Mucosa of stomach (tissue), 1 donor: ENCODE data around the gene CDKAL1.

Source experiments
- H3K27me3 ChIP-seq: one replicate; pipeline ENCODE4 v1.7.0; 2013; ENCODE audit warnings: mild to moderate bottlenecking, low read length; ENCODE audit not compliant: control insufficient read depth, insufficient read depth
- H3K36me3 ChIP-seq: one replicate; pipeline ENCODE4 v1.7.0; 2013; ENCODE audit warnings: low read length; ENCODE audit not compliant: control insufficient read depth, insufficient read depth
- H3K4me1 ChIP-seq: one replicate; pipeline ENCODE4 v1.7.0; 2013; ENCODE audit warnings: mild to moderate bottlenecking, low read length; ENCODE audit not compliant: control insufficient read depth, insufficient read depth
- H3K4me3 ChIP-seq: one replicate; pipeline ENCODE4 v1.7.0; 2013; ENCODE audit warnings: low read length
- H3K9ac ChIP-seq: one replicate; pipeline ENCODE4 v1.7.0; 2013; ENCODE audit warnings: mild to moderate bottlenecking, low read length, moderate library complexity
- H3K9me3 ChIP-seq: one replicate; pipeline ENCODE4 v1.7.0; 2013; ENCODE audit warnings: mild to moderate bottlenecking, low read length, moderate library complexity; ENCODE audit not compliant: control insufficient read depth
- donor health status: Pancreatic carcinoma.

Gene CDKAL1

GRCh38 chr6:20998748-20999448 lies 464.6 kb downstream of the CDKAL1 start:
- Histone ChIP-seq H3K36me3 (no peaks in the 10 kb centered on the region), H3K4me3 (no peak overlapping the region)

GRCh38 chr6:21000331-21000801 lies 466.1 kb downstream of the CDKAL1 start:
- Histone ChIP-seq H3K27me3 (no peaks in the 10 kb centered on the region), H3K4me3 (no peak overlapping the region), H3K36me3 (no peaks in the 10 kb centered on the region), H3K9me3 (no peaks in the 10 kb centered on the region), H3K9ac (no peak overlapping the region), H3K4me1 (peaks cover 23% of the 10 kb centered on the region)

More at GRCh38 chr6:20998748-20999448, 464.6 kb downstream of the CDKAL1 start:
- peaks cover 20% of the 10 kb centered on the region for H3K4me1 ChIP-seq
- H3K9ac ChIP-seq, result no peak overlapping the region
- no peaks in the 10 kb centered on the region for H3K9me3 ChIP-seq
- H3K27me3 ChIP-seq, result no peaks in the 10 kb centered on the region

- peaks cover 15% of the 10 kb centered on the region for H3K4me1 ChIP-seq
- no peaks in the 10 kb centered on the region for H3K27me3 ChIP-seq
- no peaks in the 10 kb centered on the region for H3K9me3 ChIP-seq
- no peaks in the 10 kb centered on the region for H3K36me3 ChIP-seq
- no peak overlapping the region for H3K4me3 ChIP-seq
- H3K9ac ChIP-seq, result no peak overlapping the region
These were observed 467.5 kb downstream of the CDKAL1 start for GRCh38 chr6:21001736-21002135.

DNA sequence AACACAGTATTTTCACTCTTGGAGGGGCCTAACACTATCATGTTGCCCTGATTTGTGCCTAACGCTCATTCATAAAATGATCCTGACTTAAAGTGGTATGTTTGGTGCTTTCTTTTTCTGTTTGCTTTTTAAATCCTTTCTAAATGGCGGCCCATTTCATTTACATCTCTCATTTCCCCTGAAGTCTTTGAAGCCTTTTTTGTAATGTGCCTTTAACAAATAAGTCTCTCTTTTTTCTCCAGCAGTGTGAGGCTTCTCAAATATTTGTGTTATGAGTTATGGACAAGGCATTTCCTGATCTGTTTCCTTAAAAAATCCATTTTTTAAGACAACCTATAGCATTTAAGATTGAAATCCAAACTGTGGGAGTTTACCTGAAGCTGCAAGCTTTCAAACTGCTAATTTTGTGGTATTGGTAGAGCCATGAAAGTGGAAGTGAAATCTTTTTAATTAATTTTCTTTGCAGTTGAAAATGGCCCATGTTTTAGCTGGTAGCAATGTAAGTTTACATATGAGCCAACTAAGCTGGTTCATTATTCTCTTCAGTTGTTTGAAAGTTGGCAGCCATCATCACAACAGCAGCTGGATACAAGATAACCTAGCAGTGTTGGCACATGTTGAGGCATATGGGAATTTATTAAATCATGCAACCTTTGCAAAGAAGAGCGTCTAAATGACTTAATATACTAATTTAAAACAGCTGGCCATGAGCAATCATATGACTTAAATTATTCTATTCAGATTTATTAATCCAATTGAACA lies 469.7 kb downstream of the CDKAL1 start:
- H3K36me3 ChIP-seq, result no peaks in the 10 kb centered on the region
- H3K9me3 ChIP-seq, result no peaks in the 10 kb centered on the region
- H3K9ac ChIP-seq, result no peak overlapping the region
- H3K4me3 ChIP-seq, result no peak overlapping the region
- no peaks in the 10 kb centered on the region for H3K27me3 ChIP-seq
- peaks cover 7% of the 10 kb centered on the region for H3K4me1 ChIP-seq

- Histone ChIP-seq H3K9me3 (no peaks in the 10 kb centered on the region), H3K4me1 (peaks cover 7% of the 10 kb centered on the region), H3K36me3 (no peaks in the 10 kb centered on the region), H3K27me3 (no peaks in the 10 kb centered on the region), H3K9ac (no peak overlapping the region), H3K4me3 (no peak overlapping the region)
These were observed 471.7 kb downstream of the CDKAL1 start for GRCh38 chr6:21005816-21006570.

DNA sequence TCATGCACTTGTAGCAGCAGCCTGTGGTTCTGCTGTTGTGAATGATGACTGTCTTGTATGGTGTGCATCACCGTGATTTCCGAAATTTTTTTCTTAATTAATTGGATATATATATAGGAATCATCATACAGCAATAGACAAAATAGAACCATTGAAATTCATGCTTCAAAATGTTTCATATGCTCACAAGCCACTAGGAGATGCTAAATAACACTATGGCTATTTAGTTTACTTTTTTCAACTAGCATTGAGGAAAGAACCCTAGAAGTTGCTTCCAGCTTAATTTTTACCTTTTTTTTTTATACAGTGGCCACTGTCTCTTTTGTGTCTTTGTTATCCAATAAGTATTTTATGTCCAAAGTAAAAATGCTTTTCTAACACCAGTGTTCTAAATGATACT lies 485.4 kb downstream of the CDKAL1 start:
- H3K4me3 ChIP-seq, result no peak overlapping the region
- no peaks in the 10 kb centered on the region for H3K9me3 ChIP-seq
- H3K9ac ChIP-seq, result no peak overlapping the region
- no peaks in the 10 kb centered on the region for H3K36me3 ChIP-seq
- no peaks in the 10 kb centered on the region for H3K27me3 ChIP-seq
- H3K4me1 ChIP-seq, result peaks cover 10% of the 10 kb centered on the region

GRCh38 chr6:21022343-21023107 lies 488.3 kb downstream of the CDKAL1 start:
- Histone ChIP-seq H3K9ac (peak overlapping the region; percentile 12), H3K4me3 (no peak overlapping the region), H3K36me3 (no peaks in the 10 kb centered on the region)

DNA sequence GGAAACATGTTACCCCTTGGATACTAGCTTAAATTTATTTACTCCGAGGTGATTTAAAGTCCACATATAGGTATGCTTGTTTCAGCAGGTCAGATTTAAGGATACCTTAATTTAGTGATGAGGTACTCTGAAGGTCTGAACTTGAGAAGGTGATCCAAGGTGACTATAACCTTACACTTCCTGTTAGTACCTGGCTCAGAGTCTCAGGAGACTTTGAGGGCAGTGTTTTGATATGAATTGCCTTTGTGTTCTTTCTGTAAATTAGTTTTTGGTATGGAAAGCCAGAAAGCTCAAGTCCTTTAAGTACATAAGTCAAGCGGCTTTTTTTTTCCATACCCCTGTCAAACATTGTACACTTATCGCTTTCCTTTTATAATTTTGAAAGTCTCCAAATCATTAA lies 489.0 kb downstream of the CDKAL1 start:
- H3K4me3 ChIP-seq, result no peak overlapping the region
- peak overlapping the region; percentile 12 for H3K9ac ChIP-seq
- H3K4me1 ChIP-seq, result peaks cover 25% of the 10 kb centered on the region
- H3K9me3 ChIP-seq, result no peaks in the 10 kb centered on the region
- H3K27me3 ChIP-seq, result no peaks in the 10 kb centered on the region
- no peaks in the 10 kb centered on the region for H3K36me3 ChIP-seq

More at GRCh38 chr6:21022343-21023107, 488.3 kb downstream of the CDKAL1 start:
- H3K27me3 ChIP-seq, result no peaks in the 10 kb centered on the region
- peaks cover 25% of the 10 kb centered on the region for H3K4me1 ChIP-seq
- H3K9me3 ChIP-seq, result no peaks in the 10 kb centered on the region

GRCh38 chr6:21024616-21025015 lies 490.4 kb downstream of the CDKAL1 start:
- Histone ChIP-seq H3K4me1 (peaks cover 25% of the 10 kb centered on the region), H3K36me3 (no peaks in the 10 kb centered on the region), H3K9me3 (no peaks in the 10 kb centered on the region)

DNA sequence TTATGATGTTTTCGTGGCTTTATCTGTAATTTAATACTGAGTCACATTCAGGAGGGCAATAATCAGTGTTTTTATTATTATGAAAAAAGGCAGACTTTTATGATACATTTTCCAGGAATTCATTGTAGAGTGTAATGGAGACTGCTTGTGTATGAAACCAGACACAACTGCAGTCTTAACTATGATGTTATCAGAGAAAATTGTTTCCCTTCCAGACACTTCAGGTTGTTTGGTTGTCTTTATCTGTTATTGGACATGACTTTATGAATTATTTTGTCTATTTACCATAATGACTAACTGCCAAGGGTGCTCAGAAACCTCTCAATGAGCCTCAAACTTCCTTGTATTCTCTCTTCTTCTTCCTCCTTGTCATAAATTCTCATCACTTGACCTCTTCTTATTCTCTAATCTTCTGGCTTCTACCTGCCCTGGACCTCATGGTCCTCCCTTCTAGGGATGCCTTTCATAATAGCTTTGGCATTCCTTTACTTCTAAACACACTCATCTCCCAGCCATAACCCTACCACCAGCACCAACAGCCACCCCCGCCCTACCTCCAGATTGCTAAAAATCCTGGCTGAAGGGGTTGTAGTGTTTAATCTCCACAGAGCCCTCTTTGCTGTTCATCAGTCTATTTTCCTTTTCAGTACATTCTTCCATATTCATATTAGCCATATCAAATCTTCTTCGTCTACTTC lies 492.5 kb downstream of the CDKAL1 start:
- H3K4me1 ChIP-seq, result peaks cover 25% of the 10 kb centered on the region
- H3K9ac ChIP-seq, result no peak overlapping the region
- H3K27me3 ChIP-seq, result no peaks in the 10 kb centered on the region
- no peaks in the 10 kb centered on the region for H3K9me3 ChIP-seq
- no peak overlapping the region for H3K4me3 ChIP-seq
- no peaks in the 10 kb centered on the region for H3K36me3 ChIP-seq

More at GRCh38 chr6:21024616-21025015, 490.4 kb downstream of the CDKAL1 start:
- Histone ChIP-seq H3K4me3 (no peak overlapping the region), H3K9ac (no peak overlapping the region), H3K27me3 (no peaks in the 10 kb centered on the region)

DNA sequence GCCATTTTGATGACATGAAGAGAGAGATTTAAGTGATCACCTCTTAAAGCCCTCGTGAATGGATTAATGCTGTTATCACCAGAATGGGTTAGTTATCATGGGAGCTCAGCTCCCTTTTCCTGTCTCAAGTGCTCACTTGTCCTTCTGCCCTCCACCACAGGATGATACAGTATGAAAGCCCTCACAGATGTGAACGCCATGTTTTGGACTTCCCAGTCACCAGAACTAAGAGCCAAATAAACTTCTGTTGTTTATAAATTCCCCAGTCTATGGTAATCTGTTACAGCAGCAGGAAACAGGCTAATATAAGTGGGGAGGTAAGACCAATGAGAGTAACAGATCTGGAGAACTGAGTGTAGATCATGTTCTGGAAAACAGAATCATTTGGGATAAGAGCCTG lies 493.2 kb downstream of the CDKAL1 start:
- H3K36me3 ChIP-seq, result no peaks in the 10 kb centered on the region
- no peaks in the 10 kb centered on the region for H3K9me3 ChIP-seq
- H3K27me3 ChIP-seq, result no peaks in the 10 kb centered on the region
- peaks cover 25% of the 10 kb centered on the region for H3K4me1 ChIP-seq
- no peak overlapping the region for H3K4me3 ChIP-seq
- no peak overlapping the region for H3K9ac ChIP-seq
